ENCODE data around the gene RETNLB. TPM values are rescaled to one million over a fixed set of nuclear protein-coding genes. Genes with fewer than 3 reads are reported as not detected.

The RETNLB gene
- total RNA-seq = not detected

DNA sequence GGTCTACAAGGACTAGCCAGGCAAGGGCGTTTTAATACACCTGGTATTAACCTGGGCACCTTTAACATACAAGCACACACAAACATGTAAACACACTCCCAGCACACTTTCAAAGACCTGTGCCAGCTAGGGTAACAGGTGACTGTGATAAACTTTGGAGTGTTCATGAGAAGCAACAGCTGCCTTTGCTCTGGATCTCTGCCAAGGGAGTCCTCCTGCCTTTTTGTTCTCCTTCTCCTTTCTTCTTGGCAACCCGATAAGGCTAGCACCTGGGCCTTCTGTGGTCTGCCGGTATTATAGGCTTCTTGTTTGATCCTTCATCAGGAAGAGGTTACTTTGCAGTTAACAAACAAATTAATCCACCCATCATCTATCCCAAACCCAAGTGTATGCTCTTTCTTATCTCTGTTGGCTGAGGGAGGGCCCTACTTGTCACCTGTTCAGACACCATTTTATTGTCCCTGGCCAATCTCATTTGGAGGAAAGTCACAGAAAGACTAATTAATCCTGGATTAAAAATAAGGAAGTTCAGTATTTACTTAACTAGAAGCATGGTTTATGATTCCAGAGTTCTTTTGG, at the start of gene RETNLB:
Gene RETNLB, minus strand, starts transcription at position 7 of the 579 bp plus-strand sequence. CDS start 225 bp downstream, outside the sequence.
- no peaks in the 10 kb centered on the region for H3K36me3 Mint-ChIP-seq

DNA sequence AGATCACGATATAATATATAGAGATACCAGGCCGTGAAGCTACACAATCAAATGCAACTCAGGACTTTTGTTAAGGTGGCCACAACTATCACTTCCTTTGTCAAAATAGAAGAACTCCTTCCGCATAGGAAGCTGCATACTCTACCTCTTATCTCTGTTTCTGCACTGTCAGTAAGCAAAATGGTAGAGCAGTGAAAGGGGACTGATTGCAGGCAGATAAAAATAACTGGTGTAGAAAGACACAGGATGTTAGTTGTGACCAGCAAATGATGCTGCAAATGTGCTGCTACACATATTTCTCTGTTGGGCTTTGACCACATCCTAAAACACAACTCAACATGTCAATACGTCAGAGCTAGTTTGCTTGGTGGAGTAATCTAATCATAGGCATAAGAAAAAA, 49.1 kb upstream of the RETNLB start:
- Mint-ChIP-seq H3K27ac (peak overlapping the region in 1 of 2 donors; percentile 42), H3K36me3 (peaks cover 13 to 22% of the 10 kb centered on the region in 2 donors), H3K9me3 (peaks cover 10 to 22% of the 10 kb centered on the region in 2 donors)
- DNase-seq (ENCODE audit: low spot score in 2 of 2) (no peak), ATAC-seq (peak; percentile 81 to 89)

More for the DNA sequence above, at the start of gene RETNLB:
- ATAC-seq (no peak), DNase-seq (ENCODE audit: low spot score in 2 of 2) (no peak)
- H3K9me3 Mint-ChIP-seq = no peaks in the 10 kb centered on the region
- peak within 1 kb of the TSS in 1 of 2 donors; percentile 31 for H3K27ac Mint-ChIP-seq

GRCh38 chr3:108804966-108805365, 47.8 kb upstream of the RETNLB start:
- DNase-seq (ENCODE audit: low spot score in 2 of 2) (no peak), ATAC-seq (no peak)
- Mint-ChIP-seq H3K36me3 (peaks cover 23 to 29% of the 10 kb centered on the region in 2 donors), H3K27ac (peak overlapping the region; percentile 1 to 42), H3K9me3 (peaks cover 18 to 31% of the 10 kb centered on the region in 2 donors)

DNA sequence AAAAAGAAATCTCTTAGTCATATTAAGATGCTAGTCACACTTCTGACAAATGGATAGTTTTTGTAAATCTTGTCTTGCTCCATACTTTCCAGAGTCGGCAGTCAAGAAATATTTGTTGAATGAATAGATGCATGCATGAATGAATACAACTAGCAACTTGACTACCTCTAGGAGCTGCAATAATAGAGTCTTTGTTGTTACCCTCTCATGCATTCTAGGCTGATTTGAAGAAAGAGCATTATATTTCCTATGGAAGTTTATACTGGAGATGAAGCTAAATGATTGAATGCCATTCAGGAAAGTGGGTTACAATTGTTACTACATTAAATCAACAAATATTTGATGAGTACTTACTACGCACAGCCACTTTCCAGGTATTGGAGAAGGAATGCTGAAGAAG, 47.2 kb upstream of the RETNLB start:
- ATAC-seq (no peak), DNase-seq (ENCODE audit: low spot score in 2 of 2) (no peak)
- H3K36me3 Mint-ChIP-seq = peaks cover 23 to 29% of the 10 kb centered on the region in 2 donors
- peaks cover 18 to 31% of the 10 kb centered on the region in 2 donors for H3K9me3 Mint-ChIP-seq
- no peak overlapping the region for H3K27ac Mint-ChIP-seq

DNA sequence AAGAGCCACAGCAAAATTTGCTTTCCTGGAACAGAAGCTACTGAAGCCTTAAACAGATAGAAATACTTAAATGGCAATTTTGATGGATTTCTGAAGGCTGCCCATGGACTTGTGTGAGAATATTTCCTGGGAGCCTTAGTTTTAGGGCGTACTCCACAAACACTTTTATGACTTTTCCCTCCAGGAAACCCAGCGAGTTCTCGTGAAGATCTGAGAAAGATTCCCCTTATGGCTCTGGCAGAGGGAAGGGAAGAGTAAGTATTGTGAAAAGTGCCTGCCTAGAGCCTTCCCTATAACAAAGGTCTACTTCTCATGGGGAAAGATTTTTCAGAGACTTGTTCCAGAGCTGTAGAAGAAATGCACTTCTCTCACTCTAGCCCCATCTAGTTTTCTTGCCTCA, 34.3 kb upstream of the RETNLB start:
- no peak for ATAC-seq
- no peak for DNase-seq (ENCODE audit: low spot score in 2 of 2)
- Mint-ChIP-seq H3K9me3 (no peaks in the 10 kb centered on the region), H3K36me3 (no peaks in the 10 kb centered on the region), H3K27ac (no peak overlapping the region)

- ATAC-seq = peak in 1 of 2 donors; percentile 53
- H3K9me3 Mint-ChIP-seq = peaks cover 3 to 12% of the 10 kb centered on the region in 2 donors
- peak overlapping the region in 1 of 2 donors; percentile 73 for H3K27ac Mint-ChIP-seq
- no peak for DNase-seq (ENCODE audit: low spot score in 2 of 2)
- H3K36me3 Mint-ChIP-seq = peaks cover 0 to 6% of the 10 kb centered on the region in 2 donors
Observed at GRCh38 chr3:108780235-108780634, 23.0 kb upstream of the RETNLB start.

- ATAC-seq (no peak), DNase-seq (ENCODE audit: low spot score in 2 of 2) (no peak)
- peaks cover 0 to 6% of the 10 kb centered on the region in 2 donors for H3K36me3 Mint-ChIP-seq
- H3K9me3 Mint-ChIP-seq = peaks cover 3 to 12% of the 10 kb centered on the region in 2 donors
- H3K27ac Mint-ChIP-seq = no peak overlapping the region
Observed at GRCh38 chr3:108779496-108779895, 22.3 kb upstream of the RETNLB start.

GRCh38 chr3:108775649-108776048, 18.4 kb upstream of the RETNLB start:
- DNase-seq (ENCODE audit: low spot score in 2 of 2) = no peak
- no peak overlapping the region for H3K27ac Mint-ChIP-seq
- no peak for ATAC-seq
- H3K9me3 Mint-ChIP-seq = peaks cover 3 to 15% of the 10 kb centered on the region in 2 donors
- H3K36me3 Mint-ChIP-seq = peaks cover 0 to 6% of the 10 kb centered on the region in 2 donors

DNA sequence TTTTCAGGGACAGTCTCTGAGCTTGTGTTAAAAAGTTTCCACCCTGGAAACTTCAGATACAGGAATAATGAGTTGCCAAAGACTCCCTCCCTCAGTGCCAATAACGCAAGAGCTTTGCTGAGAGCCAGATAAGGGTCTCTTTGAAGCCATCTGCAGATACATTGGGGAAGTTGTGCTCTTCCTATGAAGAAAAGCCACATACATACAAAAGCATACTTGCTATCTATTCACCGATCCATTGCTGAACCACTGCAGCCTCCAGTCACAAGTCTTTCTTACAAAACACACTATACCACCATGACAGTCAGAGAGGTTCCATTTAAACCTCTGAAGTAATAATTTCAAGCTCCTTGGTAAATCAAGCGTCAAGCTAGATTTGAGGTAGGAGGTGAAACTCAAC, 10.0 kb upstream of the RETNLB start:
- DNase-seq (ENCODE audit: low spot score in 2 of 2) (no peak), ATAC-seq (no peak)
- H3K27ac Mint-ChIP-seq = no peak overlapping the region

GRCh38 chr3:108755686-108756085, 1.5 kb downstream of the RETNLB start:
- no peaks in the 10 kb centered on the region for H3K9me3 Mint-ChIP-seq
- ATAC-seq (peak in 1 of 2 donors; percentile 57), DNase-seq (ENCODE audit: low spot score in 2 of 2) (no peak)
- H3K36me3 Mint-ChIP-seq = no peaks in the 10 kb centered on the region
- H3K27ac Mint-ChIP-seq = no peak overlapping the region

More for the DNA sequence above, 10.0 kb upstream of the RETNLB start:
- Mint-ChIP-seq H3K9me3 (peaks cover 0 to 3% of the 10 kb centered on the region in 2 donors), H3K36me3 (no peaks in the 10 kb centered on the region)

DNA sequence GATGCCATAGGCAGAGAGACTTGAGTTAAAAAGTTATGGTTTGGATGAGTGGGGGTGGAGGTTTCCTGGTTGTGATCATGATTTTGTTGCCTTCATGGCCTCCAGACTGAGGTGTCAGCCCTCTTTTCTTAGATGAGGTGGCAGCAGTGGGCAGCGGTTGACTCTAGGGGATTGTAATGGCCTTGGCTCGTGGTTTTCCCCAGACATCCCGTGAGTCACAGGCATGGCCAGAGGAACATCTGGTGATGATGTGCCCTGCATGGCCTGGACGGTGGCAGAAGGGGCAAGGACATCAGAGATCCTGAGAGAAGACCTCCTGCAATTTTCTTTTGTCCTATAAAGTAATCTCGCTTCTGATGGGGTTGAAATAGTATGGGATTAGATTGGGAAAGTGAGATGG, 12.4 kb downstream of the RETNLB start:
- DNase-seq (ENCODE audit: low spot score in 2 of 2) = no peak
- peak in 1 of 2 donors; percentile 53 for ATAC-seq
- H3K9me3 Mint-ChIP-seq = no peaks in the 10 kb centered on the region
- no peak overlapping the region for H3K27ac Mint-ChIP-seq
- no peaks in the 10 kb centered on the region for H3K36me3 Mint-ChIP-seq

DNA sequence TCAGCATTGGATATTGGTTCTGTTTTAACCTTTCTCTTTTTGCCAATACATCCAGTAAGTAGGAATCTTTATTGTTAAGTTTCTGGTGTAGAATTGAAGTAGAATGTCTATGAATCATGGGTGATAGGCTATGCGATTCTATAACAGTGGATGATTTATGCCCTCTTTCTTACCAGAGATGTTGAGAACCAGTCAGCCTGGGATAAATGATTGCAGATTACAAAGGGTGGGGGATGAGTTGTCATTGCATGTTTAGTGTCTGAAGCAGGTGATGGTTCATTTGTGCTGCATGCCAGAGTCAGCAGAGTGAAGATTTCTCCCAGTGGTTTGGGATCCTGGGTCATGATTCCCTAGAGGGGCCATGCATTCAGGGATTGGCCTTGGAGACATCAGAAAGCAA, 14.3 kb downstream of the RETNLB start:
- no peak for ATAC-seq
- no peaks in the 10 kb centered on the region for H3K9me3 Mint-ChIP-seq

GRCh38 chr3:108736821-108737220, 20.4 kb downstream of the RETNLB start:
- Mint-ChIP-seq H3K9me3 (no peaks in the 10 kb centered on the region), H3K36me3 (no peaks in the 10 kb centered on the region), H3K27ac (no peak overlapping the region)
- DNase-seq (ENCODE audit: low spot score in 2 of 2) (no peak), ATAC-seq (no peak)

More for the DNA sequence above, 14.3 kb downstream of the RETNLB start:
- no peaks in the 10 kb centered on the region for H3K36me3 Mint-ChIP-seq
- H3K27ac Mint-ChIP-seq = no peak overlapping the region
- DNase-seq (ENCODE audit: low spot score in 2 of 2) = no peak

- no peaks in the 10 kb centered on the region for H3K36me3 Mint-ChIP-seq
- peaks cover 0 to 4% of the 10 kb centered on the region in 2 donors for H3K9me3 Mint-ChIP-seq
- DNase-seq (ENCODE audit: low spot score in 2 of 2) (no peak), ATAC-seq (peak in 1 of 2 donors; percentile 18)
- H3K27ac Mint-ChIP-seq = no peak overlapping the region
Observed at GRCh38 chr3:108728934-108729333, 28.3 kb downstream of the RETNLB start.

GRCh38 chr3:108728105-108728504, 29.1 kb downstream of the RETNLB start:
- Mint-ChIP-seq H3K27ac (no peak overlapping the region), H3K36me3 (no peaks in the 10 kb centered on the region)
- ATAC-seq = no peak

DNA sequence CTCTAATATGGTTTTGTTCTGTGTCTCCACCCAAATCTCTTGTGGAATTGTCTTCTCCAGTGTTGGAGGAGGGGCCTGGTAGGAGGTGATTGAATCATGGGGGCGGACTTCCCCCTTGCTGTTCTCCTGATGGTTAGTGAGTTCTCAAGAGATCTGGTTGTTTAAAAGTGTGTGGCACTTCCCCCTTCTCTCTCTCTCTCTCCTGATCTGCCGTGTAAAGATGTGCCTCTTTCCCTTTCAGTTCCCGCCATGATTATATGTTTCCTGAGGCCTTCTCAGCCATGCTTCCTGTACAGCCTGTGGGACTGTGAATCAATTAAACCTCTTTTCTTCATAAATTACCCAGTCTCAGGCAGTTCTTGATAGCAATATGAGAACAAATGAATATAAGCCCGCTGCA, 33.1 kb downstream of the RETNLB start:
- peak in 1 of 2 donors; percentile 9 for ATAC-seq
- H3K27ac Mint-ChIP-seq = peak overlapping the region in 1 of 2 donors; percentile 70
- H3K36me3 Mint-ChIP-seq = peaks cover 0 to 6% of the 10 kb centered on the region in 2 donors
- DNase-seq (ENCODE audit: low spot score in 2 of 2) = no peak
- H3K9me3 Mint-ChIP-seq = peaks cover 4 to 11% of the 10 kb centered on the region in 2 donors

More at GRCh38 chr3:108728105-108728504, 29.1 kb downstream of the RETNLB start:
- no peak for DNase-seq (ENCODE audit: low spot score in 2 of 2)
- H3K9me3 Mint-ChIP-seq = peaks cover 0 to 4% of the 10 kb centered on the region in 2 donors

- H3K36me3 Mint-ChIP-seq = peaks cover 0 to 6% of the 10 kb centered on the region in 2 donors
- H3K27ac Mint-ChIP-seq = no peak overlapping the region
- ATAC-seq (no peak), DNase-seq (ENCODE audit: low spot score in 2 of 2) (no peak)
- peaks cover 4 to 11% of the 10 kb centered on the region in 2 donors for H3K9me3 Mint-ChIP-seq
Observed at GRCh38 chr3:108722724-108723123, 34.5 kb downstream of the RETNLB start.

Measured in activated naive CD4-positive, alpha-beta T cell treated with anti-CD3 and anti-CD28 coated beads, Interleukin-2, amount 50 U/mL, for 72 hours (primary cell).